DOHH2 (cell line): ENCODE data around the gene GNAO1.

Source experiments
- CTCF ChIP-seq: fragments of 200-600 bp; sonication (generic); IDR thresholded peaks from one replicate; pipeline ENCODE4 v1.5.1; 2014; ENCODE audit warnings: antibody characterized with exemption, mild to moderate bottlenecking, low read depth, low read length; ENCODE audit not compliant: poor library complexity, severe bottlenecking
- EZH2phosphoT487 ChIP-seq: fragments of 200-600 bp; sonication (generic); IDR thresholded peaks from 2 replicates; pipeline ENCODE4 v1.6.1; 2017; ENCODE audit warnings: borderline replicate concordance, mild to moderate bottlenecking, antibody characterized with exemption, low read length, moderate library complexity, mixed read lengths

DNA sequence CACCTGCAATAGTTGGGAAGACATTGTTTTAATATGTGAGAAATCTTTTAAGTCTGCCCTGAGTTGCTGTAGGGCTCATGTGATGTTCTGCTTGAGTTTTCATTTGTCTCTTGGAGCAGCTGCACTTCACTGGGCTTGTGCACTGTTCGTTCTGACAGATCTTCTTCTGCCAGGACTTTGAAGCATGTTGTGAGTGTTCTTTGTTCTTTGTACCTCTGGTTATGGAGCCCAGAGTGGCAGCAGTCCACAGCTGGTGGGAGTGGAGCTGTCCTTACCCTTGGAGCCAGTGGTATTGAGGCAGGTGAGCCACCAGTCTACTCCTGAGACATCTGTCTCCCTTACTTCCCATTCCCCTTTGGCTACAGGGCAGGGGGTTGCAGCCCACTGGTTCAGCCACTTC, 64.6 kb downstream of the GNAO1 start:
- TF ChIP-seq CTCF (no peak), EZH2phosphoT487 (no peak)
